MM.1S (cell line): ENCODE results near the gene UCHL5.

ENCODE experiments used
- DNase-seq: peaks from one replicate; pipeline ENCODE4 v3.0.0-alpha.2; 2015
- H2AFZ ChIP-seq: fragments of 300-600 bp; sonication (generic); 2 replicates; pipeline ENCODE4 v1.6.0; 2016; ENCODE audit warnings: antibody characterized with exemption, low read length
- H3F3A ChIP-seq: fragments of 300-600 bp; sonication (generic); 2 replicates; pipeline ENCODE4 v1.6.1; 2016; ENCODE audit warnings: mild to moderate bottlenecking, antibody characterized with exemption, low read length, moderate library complexity, mixed read lengths; ENCODE audit not compliant: insufficient read depth
- H3K27ac ChIP-seq: fragments of 300-600 bp; sonication (generic); 2 replicates; pipeline ENCODE4 v1.5.1; 2016; ENCODE audit warnings: mild to moderate bottlenecking, low read length
- H3K27me3 ChIP-seq: fragments of 300-600 bp; sonication (generic); replicated peaks from 2 replicates; pipeline ENCODE4 v1.6.0; 2016; ENCODE audit warnings: low read length; ENCODE audit not compliant: insufficient read depth
- H3K36me3 ChIP-seq: fragments of 300-600 bp; sonication (generic); replicated peaks from 2 replicates; pipeline ENCODE4 v1.6.1; 2016; ENCODE audit warnings: mild to moderate bottlenecking, low read length, mixed read lengths; ENCODE audit not compliant: insufficient read depth
- H3K4me1 ChIP-seq: fragments of 300-600 bp; sonication (generic); 2 replicates; pipeline ENCODE4 v1.6.1; 2016; ENCODE audit warnings: low read length, mixed read lengths
- H3K4me2 ChIP-seq: fragments of 300-600 bp; sonication (generic); 2 replicates; pipeline ENCODE4 v1.6.0; 2016; ENCODE audit warnings: low read depth, low read length
- H3K4me3 ChIP-seq: fragments of 300-600 bp; sonication (generic); 2 replicates; pipeline ENCODE4 v1.5.1; 2016; ENCODE audit warnings: low read length, mixed read lengths
- H3K79me2 ChIP-seq: fragments of 300-600 bp; sonication (generic); 2 replicates; pipeline ENCODE4 v1.6.1; 2016; ENCODE audit warnings: mixed run types, low read length, mixed read lengths
- H3K9ac ChIP-seq: fragments of 300-600 bp; sonication (generic); 2 replicates; pipeline ENCODE4 v1.6.1; 2016; ENCODE audit warnings: low read length, mixed read lengths
- H3K9me2 ChIP-seq: fragments of 300-600 bp; sonication (generic); replicated peaks from 2 replicates; pipeline ENCODE4 v1.6.1; 2016; ENCODE audit warnings: mild to moderate bottlenecking, low read length, mixed read lengths; ENCODE audit not compliant: insufficient read depth
- H3K9me3 ChIP-seq: fragments of 300-600 bp; sonication (generic); replicated peaks from 2 replicates; pipeline ENCODE4 v1.6.1; 2016; ENCODE audit warnings: mild to moderate bottlenecking, low read length, mixed read lengths; ENCODE audit not compliant: insufficient read depth
- H4K20me1 ChIP-seq: fragments of 300-600 bp; sonication (generic); 2 replicates; pipeline ENCODE4 v1.6.1; 2016; ENCODE audit warnings: mild to moderate bottlenecking, low read length, moderate library complexity, mixed read lengths; ENCODE audit not compliant: insufficient read depth
- EZH2 ChIP-seq: fragments of 300-600 bp; sonication (generic); optimal IDR thresholded peaks from 2 replicates; pipeline ENCODE3; 2017; ENCODE audit warnings: low read depth, mild to moderate bottlenecking, antibody characterized with exemption, low read length, mixed read lengths
- EZH2phosphoT487 ChIP-seq: fragments of 300-600 bp; sonication (generic); IDR thresholded peaks from 2 replicates; pipeline ENCODE4 v1.6.1; 2018; ENCODE audit warnings: antibody characterized with exemption, low read length
- TF ChIP-seq, protein P1 (sequence below): fragments of 300-600 bp; sonication (generic); IDR thresholded peaks from 2 replicates; pipeline ENCODE4 v1.5.1; 2016; ENCODE audit warnings: antibody characterized with exemption, low read length, mixed read lengths

UCHL5 gene

DNA sequence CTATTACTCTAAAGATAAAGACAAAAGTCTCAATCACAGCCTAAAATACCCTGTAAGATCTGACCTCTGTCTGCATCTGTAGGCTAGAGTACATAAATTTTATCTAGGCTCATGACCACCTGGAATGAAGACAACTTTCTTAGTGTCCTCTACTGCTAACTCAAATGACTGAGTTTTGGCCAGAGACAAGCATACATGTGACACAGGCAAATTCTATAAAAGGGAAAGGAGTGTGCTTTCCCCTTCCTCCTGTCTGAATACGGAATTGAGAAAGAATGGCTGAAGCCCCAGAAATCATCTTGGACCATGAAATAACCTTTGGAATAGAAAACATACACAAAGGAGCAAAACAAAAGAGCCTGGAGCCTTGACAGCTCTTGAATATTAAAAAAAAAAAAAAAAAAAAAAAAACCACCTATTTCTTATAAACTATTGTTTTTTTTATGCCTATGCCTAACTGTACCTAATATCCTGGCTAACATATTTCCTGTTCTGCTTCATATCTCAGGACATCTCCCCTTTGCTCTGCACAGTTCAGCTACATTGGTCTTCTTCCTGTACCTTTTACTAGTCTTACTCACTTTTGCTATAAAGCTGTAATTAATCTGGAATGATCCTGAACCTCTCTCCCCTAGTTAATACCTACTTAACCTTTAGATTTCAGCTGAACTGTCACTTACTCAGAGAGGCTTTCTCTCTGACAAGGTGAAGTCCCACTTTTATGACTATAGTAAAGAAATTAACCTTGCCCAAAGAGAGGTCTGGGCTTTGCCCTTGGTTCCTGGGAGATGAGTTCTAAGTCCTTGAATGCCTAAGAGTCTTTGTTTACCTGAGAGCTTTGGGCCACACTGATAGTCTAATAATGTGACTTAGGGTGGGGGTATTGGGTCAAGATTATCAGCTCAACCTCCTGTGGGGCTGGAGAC, 16.1 kb downstream of the UCHL5 start:
- no peak for DNase-seq
- Histone ChIP-seq H2AFZ (no peak overlapping the region), H3K79me2 (peaks cover 47% of the 10 kb centered on the region), H3K4me3 (no peak overlapping the region), H3K27me3 (no peaks in the 10 kb centered on the region), H3K36me3 (peaks cover 5% of the 10 kb centered on the region; the same call in 1 of the 2 replicates), H3K9me2 (no peaks in the 10 kb centered on the region), H3K4me1 (no peaks in the 10 kb centered on the region), H3F3A (no peaks in the 10 kb centered on the region), H3K9me3 (no peaks in the 10 kb centered on the region), H3K9ac (no peak overlapping the region), H3K27ac (no peak overlapping the region), H4K20me1 (no peaks in the 10 kb centered on the region), H3K4me2 (no peak overlapping the region)
- no peak for TF ChIP-seq EZH2phosphoT487
- TF ChIP-seq, protein P1, sequence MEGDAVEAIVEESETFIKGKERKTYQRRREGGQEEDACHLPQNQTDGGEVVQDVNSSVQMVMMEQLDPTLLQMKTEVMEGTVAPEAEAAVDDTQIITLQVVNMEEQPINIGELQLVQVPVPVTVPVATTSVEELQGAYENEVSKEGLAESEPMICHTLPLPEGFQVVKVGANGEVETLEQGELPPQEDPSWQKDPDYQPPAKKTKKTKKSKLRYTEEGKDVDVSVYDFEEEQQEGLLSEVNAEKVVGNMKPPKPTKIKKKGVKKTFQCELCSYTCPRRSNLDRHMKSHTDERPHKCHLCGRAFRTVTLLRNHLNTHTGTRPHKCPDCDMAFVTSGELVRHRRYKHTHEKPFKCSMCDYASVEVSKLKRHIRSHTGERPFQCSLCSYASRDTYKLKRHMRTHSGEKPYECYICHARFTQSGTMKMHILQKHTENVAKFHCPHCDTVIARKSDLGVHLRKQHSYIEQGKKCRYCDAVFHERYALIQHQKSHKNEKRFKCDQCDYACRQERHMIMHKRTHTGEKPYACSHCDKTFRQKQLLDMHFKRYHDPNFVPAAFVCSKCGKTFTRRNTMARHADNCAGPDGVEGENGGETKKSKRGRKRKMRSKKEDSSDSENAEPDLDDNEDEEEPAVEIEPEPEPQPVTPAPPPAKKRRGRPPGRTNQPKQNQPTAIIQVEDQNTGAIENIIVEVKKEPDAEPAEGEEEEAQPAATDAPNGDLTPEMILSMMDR: no peak
- no peak for TF ChIP-seq EZH2

GRCh38 chr1:193040011-193040410, 19.1 kb downstream of the UCHL5 start:
- no peaks in the 10 kb centered on the region for H3F3A ChIP-seq
- H3K4me3 ChIP-seq: no peak overlapping the region
- H3K4me1 ChIP-seq: no peaks in the 10 kb centered on the region
- no peaks in the 10 kb centered on the region for H3K36me3 ChIP-seq
- H3K9me2 ChIP-seq: no peaks in the 10 kb centered on the region
- H3K79me2 ChIP-seq: peaks cover 66% of the 10 kb centered on the region
- H2AFZ ChIP-seq: no peak overlapping the region
- no peak for DNase-seq
- no peak overlapping the region for H3K4me2 ChIP-seq
- H3K27ac ChIP-seq: no peak overlapping the region
- no peak for TF ChIP-seq EZH2phosphoT487
- TF ChIP-seq, protein P1: no peak
- TF ChIP-seq EZH2: no peak
- H4K20me1 ChIP-seq: no peaks in the 10 kb centered on the region
- H3K9ac ChIP-seq: no peak overlapping the region
- H3K9me3 ChIP-seq: no peaks in the 10 kb centered on the region
- no peaks in the 10 kb centered on the region for H3K27me3 ChIP-seq

DNA sequence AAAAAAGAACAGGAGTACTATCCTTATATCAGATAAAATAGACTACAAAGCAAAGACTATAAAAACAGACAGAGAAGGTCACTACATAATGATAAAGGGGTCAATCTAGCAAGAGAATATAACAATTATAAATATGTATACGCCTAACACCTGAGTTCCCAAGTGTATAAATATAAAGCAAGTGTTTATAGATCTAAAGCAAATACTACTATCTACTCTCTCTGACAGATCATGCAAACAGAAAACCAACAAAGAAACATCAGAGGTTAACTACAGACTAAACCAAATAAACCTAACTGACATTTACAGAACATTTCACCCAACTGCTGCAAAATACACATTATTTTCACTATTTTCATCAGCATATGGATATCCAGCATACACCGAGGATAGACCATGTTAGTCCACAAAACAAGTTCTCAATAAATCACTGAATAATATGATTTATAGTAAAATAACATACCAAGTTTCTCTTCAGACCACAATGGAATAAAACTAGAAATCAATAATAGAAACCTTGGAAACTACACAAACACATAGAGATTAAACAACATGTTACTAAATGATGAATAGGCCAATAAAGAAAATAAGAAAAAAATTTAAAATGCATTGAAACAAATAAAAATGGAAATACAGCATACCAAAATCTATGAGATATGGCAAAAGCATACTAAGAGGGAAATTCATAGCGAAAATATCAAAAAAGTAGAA, 22.7 kb downstream of the UCHL5 start:
- Histone ChIP-seq H3K9me3 (no peaks in the 10 kb centered on the region), H4K20me1 (no peaks in the 10 kb centered on the region), H3K9me2 (no peaks in the 10 kb centered on the region), H3K4me1 (no peaks in the 10 kb centered on the region), H3K27me3 (no peaks in the 10 kb centered on the region), H3F3A (no peaks in the 10 kb centered on the region), H3K4me3 (no peak overlapping the region), H2AFZ (no peak overlapping the region), H3K9ac (no peak overlapping the region), H3K36me3 (no peaks in the 10 kb centered on the region), H3K27ac (no peak overlapping the region), H3K79me2 (peaks cover 78% of the 10 kb centered on the region), H3K4me2 (no peak overlapping the region)
- DNase-seq: no peak
- no peak for TF ChIP-seq EZH2phosphoT487
- no peak for TF ChIP-seq EZH2
